Panc1 (cell line): ENCODE measurements around the gene ING2. TPM values are rescaled to one million over a fixed set of nuclear protein-coding genes. Genes with fewer than 3 reads are reported as not detected.

Experiments
- ATAC-seq: fragments of 200-7000 bp; cut with Tn5 transposase; 2 replicates; pipeline ENCODE4 v1.9.1; 2020; ENCODE audit warnings: mild to moderate bottlenecking, moderate library complexity
- BruUV-seq: library from RNA; stranded (reverse); fragments of 400-500 nt; replicated peaks from 2 replicates; lab custom pipeline; 2021; lab: Mats Ljungman, UMichigan
- CTCF ChIA-PET: fragments of 300-600 bp; sonication (Branson Sonifier 250); formaldehyde crosslinking; loops from one replicate; lab custom pipeline; 2022; ENCODE audit warnings: antibody characterized with exemption; lab: Charles Lee
- POLR2A ChIA-PET: fragments of 300-600 bp; sonication (Branson Sonifier 250); formaldehyde crosslinking; loops from one replicate; lab custom pipeline; 2022; ENCODE audit warnings: antibody characterized with exemption; lab: Charles Lee
- DNase-seq: peaks from one replicate; pipeline ENCODE4 v3.0.0-alpha.2; 2010; ENCODE audit warnings: low read depth, low spot score
- H3K27ac ChIP-seq: 2 replicates; pipeline ENCODE4 v1.5.1; 2011; ENCODE audit warnings: mild to moderate bottlenecking, low read length, inconsistent platforms
- H3K27me3 ChIP-seq: fragments of 200-500 bp; sonication (Bioruptor generic); 2 replicates; pipeline ENCODE4 v1.6.0; 2014; ENCODE audit warnings: low read length, inconsistent platforms; ENCODE audit not compliant: control insufficient read depth, insufficient read depth
- H3K36me3 ChIP-seq: fragments of 200-500 bp; sonication (Bioruptor generic); 2 replicates; pipeline ENCODE4 v1.5.1; 2014; ENCODE audit warnings: inconsistent platforms, mild to moderate bottlenecking, low read length, moderate library complexity; ENCODE audit not compliant: control insufficient read depth, insufficient read depth
- H3K4me1 ChIP-seq: 2 replicates; pipeline ENCODE4 v1.5.1; 2011; ENCODE audit warnings: inconsistent platforms, mild to moderate bottlenecking, low read length, moderate library complexity; ENCODE audit not compliant: control insufficient read depth, insufficient read depth
- H3K4me3 ChIP-seq, 2 experiments: 2 replicates each; pipeline ENCODE4 v1.5.1; 2011 to 2012; ENCODE audit warnings: low read depth in 2 of 2, low read length in 2 of 2, mild to moderate bottlenecking in 2 of 2, inconsistent platforms in 1 of 2, moderate library complexity in 1 of 2
- H3K9me3 ChIP-seq: fragments of 200-500 bp; sonication (Bioruptor generic); 2 replicates; pipeline ENCODE4 v1.5.1; 2014; ENCODE audit warnings: low read depth, mild to moderate bottlenecking, inconsistent platforms, low read length, moderate library complexity; ENCODE audit not compliant: control insufficient read depth, insufficient read depth
- CTCF ChIP-seq: fragments of 450-650 bp; IDR thresholded peaks from 2 replicates; pipeline ENCODE4 v1.5.1; 2017; ENCODE audit warnings: mild to moderate bottlenecking
- POLR2AphosphoS5 ChIP-seq: IDR thresholded peaks from 2 replicates; pipeline ENCODE4 v1.6.1; 2012; ENCODE audit warnings: mild to moderate bottlenecking, low read depth, low read length, moderate library complexity
- REST ChIP-seq, 2 experiments: IDR thresholded peaks; 2 replicates each; pipeline ENCODE4 v1.6.1; 2011 to 2012; ENCODE audit warnings: low read depth in 2 of 2, control low read depth in 1 of 2, low read length in 1 of 2, mild to moderate bottlenecking in 1 of 2, moderate library complexity in 1 of 2; ENCODE audit not compliant: insufficient read depth in 1 of 2
- SIN3A ChIP-seq: IDR thresholded peaks from 2 replicates; pipeline ENCODE4 v1.6.1; 2012; ENCODE audit warnings: low read depth, mild to moderate bottlenecking, low read length, moderate library complexity, borderline replicate concordance; ENCODE audit not compliant: insufficient read depth
- TCF7L2 ChIP-seq: IDR thresholded peaks from 2 replicates; pipeline ENCODE4 v1.6.1; 2011; ENCODE audit warnings: mild to moderate bottlenecking, low read depth, low read length, inconsistent platforms
- in situ Hi-C: cut with HindIII; loops from 2 replicates; pipeline ENCODE4 v1.10.0; 2016; ENCODE audit warnings: low sequenced_read_pairs, low pct_unique_long_range_greater_than_20kb
- intact Hi-C: fragments of 100-400 bp; cut with micrococcal nuclease; formaldehyde crosslinking; loops from one replicate; pipeline ENCODE4 v1.10.0; 2022; ENCODE audit not compliant: unreplicated experiment
- total RNA-seq: library from RNA; stranded (reverse); gene quantifications from one replicate; pipeline ENCODE4 v1.2.1, GENCODE V29; 2021; ENCODE audit not compliant: unreplicated experiment

Gene ING2
- total RNA-seq, 1 experiment from 2014 or later: 11.8 TPM

- ATAC-seq (no peak), DNase-seq (no peak)
- ChIA-PET POLR2A (no interaction called here), CTCF (no interaction called here)
- peak overlapping the region; percentile 91 for H3K27ac ChIP-seq
- peak overlapping the region; percentile 58 to 84; a peak in 3 of 4 replicates for H3K4me3 ChIP-seq
- no TSS peak for BruUV-seq
- H3K36me3 ChIP-seq: peaks cover 5% of the 10 kb centered on the region; the same call in 1 of the 2 replicates
- H3K27me3 ChIP-seq: no peaks in the 10 kb centered on the region
- peaks cover 11% of the 10 kb centered on the region for H3K4me1 ChIP-seq
- TF ChIP-seq TCF7L2: no peak
- no peak for TF ChIP-seq POLR2AphosphoS5
- no peak for TF ChIP-seq CTCF
- no peak for TF ChIP-seq SIN3A
- TF ChIP-seq REST (IDR thresholded peaks at IDR 0.05; ENCODE audit: insufficient read depth in 1 of 2, low read depth in 2 of 2, low read length in 1 of 2): no peak
- no peaks in the 10 kb centered on the region for H3K9me3 ChIP-seq
- intact Hi-C loops: loop anchor here (10.0 kb wide), 2 partner anchors 97 to 127 kb away; no protein-coding TSS in a partner anchor
- in situ Hi-C loops: no loop called here
Measured at GRCh38 chr4:183507925-183508696, 3.3 kb downstream of the ING2 start.

DNA sequence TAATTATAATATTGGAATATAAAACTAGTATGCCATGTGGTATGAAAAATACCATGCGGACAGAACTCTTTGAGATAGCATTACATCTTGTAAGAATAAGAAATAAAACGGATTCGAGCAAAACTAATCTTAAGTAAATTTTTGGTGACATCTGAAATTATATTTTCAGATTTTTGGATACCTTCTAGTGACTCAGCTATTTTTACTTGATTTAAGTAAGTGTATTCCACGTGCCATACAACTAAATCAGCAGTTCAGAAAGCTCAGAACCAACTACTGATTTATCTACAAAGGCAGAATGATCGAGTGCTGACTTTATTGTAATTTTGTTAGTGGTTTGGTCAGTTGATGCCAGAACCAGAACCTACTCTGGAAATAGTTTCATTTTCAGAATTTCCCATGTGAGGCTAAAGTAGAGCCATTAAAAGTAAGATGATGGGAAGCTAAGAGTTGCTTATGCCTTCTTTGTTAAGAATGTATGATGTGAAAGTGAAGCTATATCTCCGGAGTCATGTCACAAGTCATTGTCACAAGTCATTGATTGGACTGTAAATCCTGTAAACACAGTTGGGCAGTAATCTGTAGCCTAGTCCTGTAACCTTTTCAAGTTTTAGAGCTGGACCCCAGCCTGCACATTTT, 4.0 kb downstream of the ING2 start:
- no TSS peak for BruUV-seq
- H3K4me3 ChIP-seq: peak overlapping the region; percentile 33 to 58
- ChIA-PET POLR2A (interaction anchor here (0.7 kb wide), 1 partner anchor 137 kb away, joined by 7 read pairs; no protein-coding TSS in a partner anchor), CTCF (interaction anchor here (0.7 kb wide), 1 partner anchor 244 kb away, joined by 4 read pairs; no protein-coding TSS in a partner anchor)
- DNase-seq (no peak), ATAC-seq (no peak)
- peaks cover 5% of the 10 kb centered on the region; the same call in 1 of the 2 replicates for H3K36me3 ChIP-seq
- H3K27ac ChIP-seq: peak overlapping the region; percentile 91
- H3K27me3 ChIP-seq: no peaks in the 10 kb centered on the region
- intact Hi-C loops: loop anchor here (10.0 kb wide), 2 partner anchors 96 to 126 kb away; no protein-coding TSS in a partner anchor
- in situ Hi-C loops: no loop called here
- peaks cover 12% of the 10 kb centered on the region for H3K4me1 ChIP-seq
- no peak for TF ChIP-seq SIN3A
- no peak for TF ChIP-seq TCF7L2
- TF ChIP-seq CTCF: no peak
- no peak for TF ChIP-seq POLR2AphosphoS5
- TF ChIP-seq REST (IDR thresholded peaks at IDR 0.05; ENCODE audit: insufficient read depth in 1 of 2, low read depth in 2 of 2, low read length in 1 of 2): no peak
- H3K9me3 ChIP-seq: no peaks in the 10 kb centered on the region
